HepG2 (cell line): Measurements from ENCODE around the gene AKAP8.

Experiments
- CSRNP2 ChIP-seq: sonication (generic); formaldehyde crosslinking; conservative IDR thresholded peaks from 2 replicates; pipeline ENCODE4 v1.8.0; 2022; ENCODE audit warnings: low read depth, missing genetic modification reagents
- EZH2 ChIP-seq: conservative IDR thresholded peaks from 2 replicates; pipeline ENCODE4 v1.6.1; 2012; ENCODE audit warnings: mild to moderate bottlenecking, low read depth, low read length, moderate library complexity
- MAZ ChIP-seq, 2 experiments: sonication (generic) in 1 of 2; formaldehyde crosslinking in 1 of 2; IDR thresholded peaks; 2 replicates each; pipeline versions ENCODE4 v1.5.0 to v1.6.1; 2012 to 2020; ENCODE audit warnings: low read depth in 2 of 2, mild to moderate bottlenecking in 2 of 2, borderline replicate concordance in 1 of 2, improper control_type of control experiment in 1 of 2, low read length in 1 of 2, missing genetic modification reagents in 1 of 2, moderate library complexity in 1 of 2
- MLX ChIP-seq: IDR thresholded peaks from 2 replicates; pipeline ENCODE4 v1.6.1; 2016
- NFRKB ChIP-seq: fragments of 450-650 bp; IDR thresholded peaks from 2 replicates; pipeline ENCODE4 v1.6.1; 2017
- SSRP1 ChIP-seq: IDR thresholded peaks from 2 replicates; pipeline ENCODE4 v1.6.1; 2016; ENCODE audit warnings: control low read depth
- ZBTB26 ChIP-seq: IDR thresholded peaks from 2 replicates; pipeline ENCODE4 v1.6.1; 2016; ENCODE audit warnings: missing compliant biosample characterization, missing genetic modification reagents, borderline replicate concordance
- ZNF24 ChIP-seq: fragments of 450-650 bp; IDR thresholded peaks from 2 replicates; pipeline ENCODE4 v1.6.1; 2017; ENCODE audit warnings: antibody characterized with exemption, mild to moderate bottlenecking
- ZNF597 ChIP-seq: sonication (generic); formaldehyde crosslinking; IDR thresholded peaks from 2 replicates; pipeline ENCODE4 v1.5.0; 2020; ENCODE audit warnings: missing genetic modification reagents

GRCh38 chr19:15368051-15368632 lies 11.4 kb downstream of the AKAP8 start:
- TF ChIP-seq ZBTB26 (CRISPR knock-in tag) (no peak), MLX (no peak), ZNF597 (CRISPR knock-in tag) (no peak), ZNF24 (no peak), SSRP1 (CRISPR knock-in tag) (no peak), MAZ (IDR thresholded peaks at IDR 0.05; ENCODE audit: borderline replicate concordance, low read depth, low read length) (no peak), MAZ (CRISPR knock-in tag; IDR thresholded peaks at IDR 0.05; ENCODE audit: low read depth) (no peak), EZH2 (no peak), CSRNP2 (CRISPR knock-in tag) (no peak), NFRKB (no peak)
